NCI-H748 (cell line): ENCODE data around the gene SMIM5.

ENCODE experiments used
- DNase-seq: peaks from one replicate; lab custom pipeline; 2025; ENCODE audit not compliant: unreplicated experiment; lab: John Stamatoyannopoulos, UW

The SMIM5 gene

DNA sequence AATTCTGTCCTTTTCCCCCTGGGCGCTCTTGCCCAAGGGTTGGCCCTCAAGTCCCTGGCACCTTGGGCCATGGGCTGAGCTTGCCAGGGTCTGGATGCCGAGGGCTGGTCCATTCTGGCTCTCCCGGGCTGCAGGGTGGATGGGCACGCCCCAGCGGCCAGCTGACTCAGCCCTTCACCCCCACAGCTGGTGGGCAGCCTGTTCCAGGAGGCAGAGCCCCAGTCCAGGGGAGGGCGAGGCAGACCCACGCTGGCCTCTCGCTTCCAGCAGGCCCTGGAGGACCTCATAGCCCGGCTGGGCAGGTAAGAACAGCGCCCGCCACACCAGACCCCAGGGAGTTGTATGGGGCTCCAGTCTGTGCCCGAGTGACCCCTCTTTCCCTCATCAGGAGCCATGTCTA is 30.6 kb upstream of the SMIM5 start:
- no peak for DNase-seq

DNA sequence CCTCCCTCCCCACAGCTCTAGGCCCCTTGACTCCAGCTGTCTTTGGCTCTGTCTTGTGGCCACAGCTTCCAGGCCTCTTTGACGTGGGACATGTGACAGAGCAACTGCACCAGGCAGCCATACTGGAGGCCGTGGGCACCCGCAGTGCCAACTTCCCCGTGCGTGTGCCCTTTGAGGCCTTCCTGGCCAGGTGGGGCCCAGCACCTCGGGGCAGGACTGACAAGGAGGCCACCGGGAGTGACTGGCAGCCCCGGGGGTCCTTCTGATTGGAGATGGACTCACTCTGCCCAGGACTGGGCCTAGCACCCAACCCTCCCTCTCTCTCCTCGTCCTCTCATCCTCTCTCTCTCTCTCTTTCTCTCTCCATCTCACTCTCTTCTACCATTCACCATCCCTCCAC is 30.1 kb upstream of the SMIM5 start:
- DNase-seq: no peak

DNA sequence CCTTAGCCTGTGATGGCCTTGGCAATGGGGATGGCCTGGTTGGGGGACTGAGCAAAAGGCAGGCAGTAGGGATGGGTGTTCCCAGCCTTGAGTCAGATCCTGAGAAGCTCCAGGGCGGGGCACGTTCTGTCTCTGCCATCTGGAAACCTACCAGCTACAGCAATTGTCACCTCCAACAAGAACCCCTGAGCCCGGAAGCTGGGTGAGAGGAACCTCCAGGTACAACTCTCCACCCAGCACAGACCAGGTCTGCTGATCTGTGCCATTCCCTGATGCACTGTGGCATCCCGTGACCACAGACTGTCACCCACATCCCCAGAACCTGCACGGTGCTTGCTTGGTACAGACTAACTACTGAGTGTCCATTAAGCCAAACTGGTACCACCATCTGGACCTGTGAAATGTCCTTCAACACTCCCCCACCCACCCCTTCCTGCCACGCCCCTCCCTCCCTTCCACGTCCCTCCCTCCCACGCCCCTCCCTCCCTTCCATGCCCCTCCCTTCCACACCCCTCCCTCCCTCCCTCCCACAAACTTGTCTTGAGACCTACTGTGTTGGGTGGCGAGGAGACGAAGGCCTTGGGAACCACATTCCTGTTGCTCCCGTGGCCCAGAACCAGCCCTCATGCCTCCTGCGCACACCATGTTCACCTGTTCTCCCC is 29.1 kb upstream of the SMIM5 start:
- no peak for DNase-seq

DNA sequence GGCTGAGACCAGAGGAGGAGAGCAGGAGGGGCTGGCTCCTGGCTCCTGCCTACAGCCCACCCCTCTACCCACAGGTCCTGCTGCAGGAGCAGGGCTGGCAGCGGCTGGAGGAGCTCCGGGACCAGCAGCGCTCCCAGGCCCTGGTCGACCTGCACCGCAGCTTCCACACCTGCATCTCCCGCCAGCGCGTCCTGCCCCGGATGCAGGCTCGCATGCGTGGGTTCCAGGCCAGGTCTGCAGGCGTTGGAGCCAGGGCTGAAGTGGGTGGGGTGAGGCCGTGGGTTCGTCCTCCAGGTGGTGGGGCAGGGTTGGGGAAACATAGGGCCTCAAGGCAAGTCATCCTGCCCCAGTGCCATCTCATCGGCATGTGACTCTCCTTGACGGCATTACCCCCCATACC is 27.4 kb upstream of the SMIM5 start:
- DNase-seq: no peak

DNA sequence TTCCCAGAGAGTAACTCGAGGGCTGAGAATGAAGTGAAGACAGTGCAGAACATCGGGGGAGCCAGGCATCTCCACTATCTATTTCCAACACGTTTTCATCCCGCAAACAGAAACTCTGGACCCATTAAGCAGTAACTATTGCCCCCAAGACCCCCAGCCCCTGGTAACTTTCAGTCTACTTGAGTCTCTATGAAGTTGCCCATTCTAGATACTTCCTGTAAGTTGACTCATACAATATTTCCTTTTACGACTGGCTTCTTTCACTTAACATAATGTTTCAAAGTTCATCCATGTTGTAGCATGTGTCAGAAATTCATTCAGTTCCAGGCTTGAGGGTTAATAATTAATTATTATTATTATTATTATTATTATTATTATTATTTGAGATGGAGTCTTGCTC is 26.1 kb upstream of the SMIM5 start:
- no peak for DNase-seq

DNA sequence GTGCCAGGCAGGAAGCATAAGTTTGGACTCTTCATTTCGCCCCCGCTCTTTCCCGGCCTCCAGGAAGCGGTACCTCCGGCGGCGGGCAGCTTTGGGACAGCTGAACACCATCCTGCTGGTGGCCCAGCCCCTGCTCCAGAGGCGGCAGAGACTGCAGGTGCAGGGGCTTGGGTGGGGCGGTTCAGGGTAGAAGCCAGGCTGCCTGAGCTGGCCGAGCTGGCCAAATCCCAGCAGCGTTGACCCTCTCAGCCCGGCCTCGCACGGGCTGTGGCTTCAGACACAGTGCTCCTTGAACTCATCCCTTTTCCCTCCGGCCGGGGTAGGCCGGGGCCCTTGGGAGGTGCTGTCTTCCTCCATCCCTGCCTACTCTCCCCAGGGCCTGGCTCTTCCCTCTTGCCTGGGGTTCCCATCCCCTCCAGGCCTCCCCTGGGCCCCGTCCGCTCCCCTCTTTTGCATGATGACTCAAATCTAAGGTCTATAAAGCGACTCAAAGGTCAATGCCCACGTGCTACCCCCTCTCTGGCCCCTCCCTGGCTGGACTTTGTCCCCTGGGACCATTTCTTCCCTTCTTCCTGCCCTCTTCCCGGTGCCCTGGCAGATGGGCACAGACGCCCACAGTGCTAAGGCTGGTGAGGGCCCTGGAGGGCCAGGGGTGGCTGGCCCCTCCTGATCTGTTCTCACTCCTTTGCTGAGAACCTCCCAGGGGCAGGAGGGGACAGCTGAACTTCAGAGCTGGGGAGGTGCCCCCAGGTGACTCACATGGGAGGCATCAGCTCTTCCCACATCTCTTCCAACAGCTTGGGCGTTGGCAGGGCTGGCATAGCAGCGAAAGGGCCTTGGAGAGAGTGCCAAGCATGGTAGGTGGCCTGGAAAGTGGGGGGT is 22.9 kb upstream of the SMIM5 start:
- no peak for DNase-seq

DNA sequence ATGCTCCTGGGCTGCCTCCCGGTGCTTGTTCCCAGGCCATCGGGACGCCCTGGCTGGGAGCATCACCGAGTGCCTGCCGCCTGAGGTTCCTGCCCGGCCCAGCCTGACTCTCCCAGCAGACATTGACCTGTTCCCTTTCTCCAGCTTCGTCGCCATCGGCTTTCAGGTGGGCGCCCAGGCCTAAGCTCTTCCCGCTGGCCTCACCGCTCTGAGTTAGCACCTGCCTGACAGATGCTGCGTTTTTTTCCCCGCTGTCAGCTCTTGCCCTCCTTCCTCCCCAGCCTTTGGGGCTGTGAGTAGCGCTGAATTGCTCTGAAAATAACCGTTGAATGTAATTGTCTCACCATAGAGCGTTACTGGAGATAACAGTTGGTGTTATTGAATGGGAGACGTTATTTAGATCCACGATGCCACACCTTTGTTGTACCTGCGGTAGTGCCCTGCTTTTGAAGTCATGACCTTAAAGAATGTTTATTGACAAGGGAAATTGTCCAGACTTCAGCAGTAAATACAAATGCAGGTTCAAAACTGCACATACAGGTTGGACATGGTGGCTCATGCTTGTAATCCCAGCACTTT is 21.3 kb upstream of the SMIM5 start:
- DNase-seq: peak; percentile 86

DNA sequence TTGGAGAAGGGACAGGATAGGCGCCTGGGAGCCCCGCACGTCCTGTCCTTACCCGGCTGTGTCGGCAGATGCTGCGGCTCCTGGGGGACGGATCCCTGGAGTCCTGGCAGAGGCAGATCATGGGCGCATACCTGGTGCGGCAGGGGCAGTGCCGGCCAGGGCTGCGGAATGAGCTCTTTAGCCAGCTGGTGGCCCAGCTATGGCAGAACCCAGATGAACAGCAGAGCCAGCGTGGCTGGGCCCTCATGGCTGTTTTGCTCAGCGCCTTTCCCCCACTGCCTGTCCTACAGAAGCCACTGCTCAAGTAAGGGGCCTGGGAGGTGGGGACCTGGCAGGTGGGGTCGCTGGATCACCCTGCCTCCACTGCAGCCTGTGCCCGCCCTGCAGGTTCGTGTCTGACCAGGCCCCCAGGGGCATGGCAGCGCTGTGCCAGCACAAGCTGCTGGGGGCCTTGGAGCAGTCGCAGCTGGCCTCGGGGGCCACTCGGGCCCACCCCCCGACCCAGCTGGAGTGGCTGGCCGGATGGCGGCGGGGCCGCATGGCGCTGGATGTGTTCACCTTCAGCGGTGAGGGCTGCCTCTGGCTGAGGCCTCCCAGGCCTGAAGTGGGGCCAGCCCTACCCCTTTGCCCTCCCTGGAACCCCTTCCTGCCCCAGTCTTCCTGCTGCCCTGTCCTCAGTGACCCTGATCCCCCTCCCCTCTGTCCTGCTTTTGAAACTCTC is 20.2 kb upstream of the SMIM5 start:
- DNase-seq: no peak

DNA sequence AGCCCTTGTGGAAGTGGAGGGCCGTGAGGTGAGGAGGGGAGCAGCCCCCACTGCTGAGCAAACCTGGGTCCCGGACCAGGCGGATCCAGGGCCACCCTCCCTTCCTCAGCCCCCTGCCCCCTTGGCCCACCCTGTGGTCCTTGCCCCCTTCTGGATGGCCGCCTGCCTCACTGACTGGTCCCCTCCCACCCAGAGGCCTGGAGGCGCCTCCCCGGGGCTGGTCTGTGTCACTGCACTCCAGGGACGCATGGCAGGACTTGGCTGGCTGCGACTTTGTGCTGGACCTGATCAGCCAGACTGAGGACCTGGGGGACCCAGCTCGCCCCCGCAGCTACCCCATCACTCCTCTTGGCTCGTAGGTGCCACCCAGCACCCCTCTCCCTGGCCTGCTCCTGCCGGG is 19.2 kb upstream of the SMIM5 start:
- no peak for DNase-seq

DNA sequence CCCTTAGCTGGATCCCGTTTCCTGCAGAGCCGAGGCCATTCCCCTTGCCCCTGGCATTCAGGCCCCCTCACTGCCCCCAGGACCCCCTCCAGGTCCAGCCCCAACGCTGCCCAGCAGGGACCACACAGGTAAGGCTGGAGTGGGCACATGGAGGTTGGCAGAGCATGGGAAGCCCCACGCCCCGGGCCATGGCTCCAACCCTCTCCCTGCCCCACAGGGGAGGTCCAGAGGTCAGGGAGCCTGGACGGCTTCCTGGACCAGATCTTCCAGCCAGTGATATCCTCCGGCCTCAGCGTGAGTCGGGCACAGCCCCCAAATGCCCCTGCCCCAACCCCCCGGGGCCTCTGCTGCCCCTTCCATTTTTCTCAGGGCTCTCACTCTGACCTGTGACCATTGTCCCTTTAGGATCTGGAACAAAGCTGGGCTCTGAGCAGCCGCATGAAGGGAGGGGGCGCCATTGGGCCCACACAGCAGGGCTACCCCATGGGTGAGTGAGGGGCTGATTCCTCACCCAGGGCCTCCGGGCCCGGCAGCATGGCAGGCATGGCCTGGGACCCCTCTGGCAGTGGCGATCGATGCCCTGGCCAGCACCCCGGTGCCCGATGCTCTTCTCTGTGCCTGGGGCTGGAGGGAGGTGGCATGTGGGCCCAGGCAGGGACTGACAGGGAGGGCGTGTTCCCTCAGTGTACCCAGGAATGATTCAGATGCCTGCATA is 18.5 kb upstream of the SMIM5 start:
- no peak for DNase-seq

DNA sequence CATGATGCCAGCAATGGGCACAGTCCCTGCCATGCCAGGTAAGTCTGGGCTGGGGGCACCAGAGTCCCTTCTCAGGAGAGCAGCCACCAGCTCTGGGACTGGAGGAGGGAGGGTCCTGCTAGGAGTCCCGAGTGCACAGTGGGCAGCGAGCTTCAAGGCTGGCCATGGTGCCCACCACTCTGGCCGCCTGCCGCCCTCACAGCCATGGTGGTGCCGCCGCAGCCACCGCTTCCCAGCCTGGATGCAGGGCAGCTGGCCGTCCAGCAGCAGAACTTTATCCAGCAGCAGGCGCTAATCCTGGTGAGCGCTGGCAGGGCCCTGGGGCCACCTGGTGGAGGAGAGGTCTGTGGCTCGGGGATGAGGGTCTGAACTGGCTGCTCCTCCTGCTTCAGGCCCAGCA is 17.9 kb upstream of the SMIM5 start:
- DNase-seq: no peak

DNA sequence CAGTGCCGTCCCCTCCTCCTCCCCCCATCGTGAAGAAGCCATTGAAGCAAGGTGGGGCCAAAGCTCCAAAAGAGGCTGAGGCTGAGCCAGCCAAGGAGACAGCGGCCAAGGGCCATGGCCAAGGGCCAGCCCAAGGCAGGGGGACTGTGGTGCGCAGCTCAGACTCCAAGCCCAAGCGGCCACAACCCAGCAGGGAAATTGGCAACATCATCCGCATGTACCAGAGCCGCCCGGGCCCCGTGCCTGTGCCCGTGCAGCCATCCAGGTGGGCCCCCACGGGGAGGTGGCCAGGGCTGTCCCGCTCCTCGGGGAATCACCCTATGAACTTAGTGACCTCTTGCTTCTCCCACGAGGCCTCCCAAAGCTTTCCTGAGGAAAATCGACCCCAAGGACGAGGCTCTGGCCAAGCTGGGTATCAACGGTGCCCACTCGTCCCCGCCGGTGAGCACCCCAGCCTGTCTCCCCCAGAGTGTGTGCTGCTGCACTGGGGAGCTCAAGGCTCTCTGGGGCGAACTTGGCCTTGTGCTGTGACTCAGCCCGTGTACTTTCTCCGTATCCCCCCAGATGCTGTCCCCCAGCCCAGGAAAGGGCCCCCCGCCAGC is 16.6 kb upstream of the SMIM5 start:
- no peak for DNase-seq

DNA sequence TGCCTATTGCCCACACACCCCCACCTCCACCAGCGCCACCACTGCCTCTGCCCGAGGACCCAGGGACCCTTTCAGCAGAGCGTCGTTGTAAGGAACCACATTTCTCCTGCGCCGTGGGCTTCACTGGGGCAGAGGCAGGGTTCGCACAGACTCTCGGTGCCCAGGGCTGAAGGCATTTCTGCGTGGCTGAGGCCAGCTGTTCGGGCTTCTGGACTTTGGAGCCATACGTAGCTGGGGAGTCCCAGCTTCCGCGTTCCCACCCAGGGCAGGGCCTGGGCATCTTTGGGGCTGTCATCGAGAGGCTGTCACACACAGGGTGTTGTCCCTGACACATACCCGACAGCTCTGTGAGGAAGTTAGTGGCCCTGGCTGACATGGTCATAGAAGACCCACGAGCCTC is 16.0 kb upstream of the SMIM5 start:
- no peak for DNase-seq

DNA sequence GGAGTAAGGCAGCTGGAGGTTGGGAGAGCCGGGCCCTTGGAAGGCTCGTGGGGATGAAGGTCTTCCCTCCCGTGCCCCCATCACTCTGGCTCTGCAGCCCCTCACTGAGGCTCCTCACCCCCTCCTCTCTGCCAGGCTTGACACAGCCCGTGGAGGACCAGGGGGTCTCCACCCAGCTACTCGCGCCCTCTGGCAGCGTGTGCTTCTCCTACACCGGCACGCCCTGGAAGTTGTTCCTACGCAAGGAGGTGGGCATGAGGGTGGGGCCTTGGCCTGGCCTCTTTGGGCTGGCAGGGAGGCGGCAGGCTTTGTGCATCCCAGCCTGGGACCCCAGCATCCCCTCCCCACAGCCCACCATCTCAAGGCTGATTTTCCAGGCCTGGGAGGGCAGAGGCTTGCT is 15.6 kb upstream of the SMIM5 start:
- no peak for DNase-seq

DNA sequence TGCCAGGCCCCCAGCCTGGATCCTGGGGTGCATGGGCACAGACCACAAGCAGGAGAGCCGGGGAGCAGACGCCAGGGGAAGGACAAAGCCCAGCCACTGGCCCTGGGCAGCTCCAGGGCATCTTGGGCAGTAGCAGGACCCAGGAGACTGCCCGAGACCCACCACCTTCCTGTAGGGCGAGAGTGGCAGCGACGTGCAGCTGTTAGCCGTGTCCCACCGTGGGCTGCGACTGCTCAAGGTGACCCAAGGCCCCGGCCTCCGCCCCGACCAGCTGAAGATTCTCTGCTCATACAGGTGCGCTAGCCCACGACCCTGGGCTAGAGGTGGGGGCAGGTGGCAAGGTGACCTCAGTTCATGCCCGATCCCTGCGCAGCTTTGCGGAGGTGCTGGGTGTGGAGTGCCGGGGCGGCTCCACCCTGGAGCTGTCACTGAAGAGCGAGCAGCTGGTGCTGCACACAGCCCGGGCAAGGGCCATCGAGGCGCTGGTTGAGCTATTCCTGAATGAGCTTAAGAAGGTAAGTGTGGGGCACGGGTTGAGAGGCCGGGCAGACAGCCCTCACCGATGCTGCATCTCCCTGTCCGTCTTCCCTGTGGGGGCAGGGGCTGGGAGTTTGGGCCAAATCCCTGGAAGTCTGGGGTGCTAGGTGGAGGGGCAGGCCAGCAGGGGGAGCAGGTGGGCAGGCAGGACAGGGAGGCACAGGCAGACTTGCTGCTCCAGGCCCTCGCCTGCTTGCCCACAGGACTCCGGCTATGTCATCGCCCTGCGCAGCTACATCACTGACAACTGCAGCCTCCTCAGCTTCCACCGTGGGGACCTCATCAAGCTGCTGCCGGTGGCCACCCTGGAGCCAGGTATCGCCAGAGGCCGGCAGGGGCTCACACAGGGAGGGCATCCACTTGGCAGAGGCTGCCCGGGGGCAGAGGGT is 13.5 kb upstream of the SMIM5 start:
- DNase-seq: peak; percentile 28

DNA sequence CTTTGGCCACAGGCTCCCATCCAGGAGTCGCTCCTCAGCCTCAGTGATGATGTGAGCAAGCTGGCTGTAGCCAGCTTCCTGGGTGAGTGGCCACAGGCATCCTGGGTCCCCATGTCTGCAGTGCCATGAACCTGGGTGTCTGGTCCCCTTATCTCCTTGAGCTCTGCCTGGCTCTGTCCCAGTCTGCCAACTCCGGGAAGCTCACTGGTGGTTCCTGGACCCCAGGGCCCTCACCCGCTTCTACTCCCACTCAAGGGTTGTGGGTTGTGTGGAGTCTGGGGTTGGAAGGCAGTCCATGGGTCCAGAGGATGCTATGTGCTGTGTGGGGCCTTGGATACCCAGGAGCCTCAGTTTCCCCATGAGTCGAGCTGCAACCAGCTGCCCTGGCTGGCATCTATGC is 11.7 kb upstream of the SMIM5 start:
- no peak for DNase-seq

DNA sequence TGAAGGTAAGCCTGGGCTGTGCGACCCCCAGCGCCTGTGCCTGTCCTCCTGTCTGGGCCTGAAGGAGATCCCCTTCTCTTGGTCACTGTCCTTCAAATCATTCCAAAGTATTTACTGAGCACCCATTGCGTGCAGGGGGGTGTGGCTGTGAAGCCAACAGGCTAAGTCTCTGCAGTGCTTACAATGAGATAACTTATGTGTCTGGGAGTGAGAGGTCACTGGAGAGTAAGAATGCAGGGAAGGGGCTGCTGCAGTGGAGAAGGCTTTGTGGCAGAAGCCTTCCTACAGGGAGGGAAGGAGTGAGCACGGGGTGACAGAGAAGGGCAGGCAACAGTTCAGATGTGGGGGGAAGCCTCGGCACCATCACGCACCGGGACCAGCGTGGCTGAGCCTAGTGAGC is 11.2 kb upstream of the SMIM5 start:
- no peak for DNase-seq

DNA sequence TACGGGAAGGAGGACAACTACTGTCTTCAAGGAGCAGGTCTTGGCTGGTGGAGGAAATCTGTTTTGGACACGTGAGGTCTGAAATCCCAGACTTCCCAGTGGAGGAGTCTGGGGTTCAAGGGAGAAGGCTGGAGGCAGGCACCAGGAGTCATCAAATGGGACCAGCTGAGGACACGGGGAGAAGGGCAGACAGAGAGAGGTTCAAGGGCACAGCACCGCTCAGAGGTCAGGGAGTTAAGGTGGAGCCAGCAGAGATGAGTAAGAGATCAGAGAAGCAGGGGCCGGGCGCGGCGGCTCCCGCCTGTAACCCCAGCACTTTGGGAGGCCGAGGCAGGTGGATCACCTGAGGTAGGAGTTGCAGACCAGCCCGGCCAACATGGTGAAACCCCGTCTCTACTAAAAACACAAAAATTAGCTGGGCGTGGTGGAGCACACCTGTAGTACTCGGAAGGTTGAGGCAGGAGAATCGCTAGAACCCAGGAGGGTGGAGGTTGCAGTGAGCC is 10.4 kb upstream of the SMIM5 start:
- no peak for DNase-seq

DNA sequence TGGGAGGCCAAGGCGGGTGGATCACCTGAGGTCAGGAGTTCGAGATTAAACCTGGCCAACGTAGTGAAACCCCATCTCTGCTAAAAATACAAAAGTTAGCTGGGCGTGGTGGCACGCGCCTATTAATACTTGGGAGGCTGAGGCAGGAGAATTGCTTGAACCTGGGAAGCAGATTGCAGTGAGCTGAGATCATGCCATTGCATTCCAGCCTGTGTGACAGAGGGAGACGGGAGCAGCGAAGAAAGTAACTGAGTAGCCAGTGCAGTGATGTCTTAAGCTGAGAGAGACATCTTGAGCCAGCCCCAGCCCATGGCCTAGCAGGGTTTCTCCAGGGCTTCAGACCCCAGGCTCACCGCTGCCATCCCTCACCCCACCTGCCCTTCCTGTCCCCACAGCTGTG is 9.8 kb upstream of the SMIM5 start:
- DNase-seq: no peak
